Omental fat pad (tissue), 4 donors: ENCODE results near the gene CPSF6. TPM values are rescaled to one million over a fixed set of nuclear protein-coding genes. Genes with fewer than 3 reads are reported as not detected.

Experiments
- ATAC-seq: fragments of 150-250 bp; one replicate; pipeline ENCODE4 v1.9.1; 2016; ENCODE audit warnings: mild to moderate bottlenecking, moderate library complexity; ENCODE audit not compliant: low FRiP score
- DNase-seq: peaks from one replicate; pipeline ENCODE4 v3.0.0-alpha.2; 2019; ENCODE audit warnings: low spot score
- CTCF ChIP-seq, 3 donors: fragments of 450-650 bp; IDR thresholded peaks; one replicate each; pipeline ENCODE4 v1.5.1; 2016 to 2017; ENCODE audit warnings: antibody characterized with exemption in 3 of 3, mild to moderate bottlenecking in 3 of 3, moderate library complexity in 2 of 3
- total RNA-seq, 4 donors: library from RNA; depleted of rRNA; stranded (reverse); fragments of >200 nt; gene quantifications; one replicate each; pipeline ENCODE4 v1.1.0, GENCODE V29; 2016

CPSF6 gene
- total RNA-seq, 4 donors from 2014 or later, result 23.7 to 37.3 (median 28.0) TPM

- ATAC-seq, result no peak
- no peak for DNase-seq
- no peak for TF ChIP-seq CTCF (IDR thresholded peaks at IDR 0.05)
These were observed 4.0 kb downstream of the CPSF6 start for GRCh38 chr12:69243099-69244084.

- TF ChIP-seq CTCF (IDR thresholded peaks at IDR 0.05), result no peak
- DNase-seq, result no peak
- ATAC-seq, result no peak
These were observed 8.1 kb downstream of the CPSF6 start for GRCh38 chr12:69247268-69248018.

DNA sequence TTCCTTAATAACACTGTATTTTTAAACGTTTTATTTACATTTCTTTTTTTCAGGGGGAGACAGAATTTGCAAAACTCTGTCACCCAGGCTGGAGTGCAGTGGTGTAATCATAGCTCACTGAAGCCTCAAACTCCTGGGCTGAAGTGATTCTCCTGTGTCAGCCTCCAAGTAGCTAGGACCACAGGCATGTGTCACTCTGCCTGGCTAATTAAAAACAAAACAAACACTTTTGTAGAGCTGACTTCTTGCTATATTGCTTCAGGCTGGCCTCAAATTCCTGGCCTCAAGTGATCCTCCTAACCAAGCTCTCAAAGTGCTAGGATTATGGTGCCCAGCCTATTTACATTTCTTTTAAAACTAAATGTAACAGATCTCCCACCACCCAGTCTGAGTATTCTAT is 12.7 kb downstream of the CPSF6 start:
- no peak for TF ChIP-seq CTCF (IDR thresholded peaks at IDR 0.05)
- DNase-seq (no peak), ATAC-seq (no peak)

DNA sequence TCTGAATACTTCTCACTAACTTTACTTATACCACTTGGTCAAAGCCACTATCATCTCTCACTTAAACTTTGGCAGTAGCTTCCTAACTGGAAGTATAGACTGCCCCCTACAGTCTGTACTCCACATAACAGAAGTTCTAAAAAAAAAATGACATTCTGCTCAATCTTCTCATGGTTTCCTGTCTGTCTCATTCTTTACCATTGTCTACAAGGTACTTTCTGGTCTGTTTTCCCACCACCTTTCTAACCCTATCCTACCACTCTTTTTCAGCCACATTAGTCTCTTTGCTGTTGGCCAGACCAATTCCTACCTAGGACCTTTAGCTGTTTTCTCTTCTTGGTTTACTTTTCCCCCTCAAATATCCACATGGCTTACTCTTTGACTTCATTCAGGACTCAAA is 14.7 kb downstream of the CPSF6 start:
- TF ChIP-seq CTCF (IDR thresholded peaks at IDR 0.05), result no peak
- DNase-seq (no peak), ATAC-seq (no peak)

GRCh38 chr12:69254862-69255261 is 15.5 kb downstream of the CPSF6 start:
- TF ChIP-seq CTCF (IDR thresholded peaks at IDR 0.05), result no peak
- no peak for DNase-seq
- no peak for ATAC-seq

DNA sequence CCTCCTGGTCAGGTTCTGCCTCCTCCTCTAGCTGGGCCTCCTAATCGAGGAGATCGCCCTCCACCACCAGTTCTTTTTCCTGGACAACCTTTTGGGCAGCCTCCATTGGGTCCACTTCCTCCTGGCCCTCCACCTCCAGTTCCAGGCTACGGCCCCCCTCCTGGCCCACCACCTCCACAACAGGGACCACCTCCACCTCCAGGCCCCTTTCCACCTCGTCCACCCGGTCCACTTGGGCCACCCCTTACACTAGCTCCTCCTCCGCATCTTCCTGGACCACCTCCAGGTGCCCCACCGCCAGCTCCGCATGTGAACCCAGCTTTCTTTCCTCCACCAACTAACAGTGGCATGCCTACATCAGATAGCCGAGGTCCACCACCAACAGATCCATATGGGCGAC is 19.3 kb downstream of the CPSF6 start:
- ATAC-seq (no peak), DNase-seq (no peak)
- TF ChIP-seq CTCF (IDR thresholded peaks at IDR 0.05), result no peak
